Measurements from ENCODE around the gene KCTD16.

The KCTD16 gene

GRCh38 chr5:144219869-144220268 is 49.2 kb downstream of the KCTD16 start:
- no peak for DNase-seq

GRCh38 chr5:144227363-144227999 is 56.8 kb downstream of the KCTD16 start:
- no peak for DNase-seq

DNA sequence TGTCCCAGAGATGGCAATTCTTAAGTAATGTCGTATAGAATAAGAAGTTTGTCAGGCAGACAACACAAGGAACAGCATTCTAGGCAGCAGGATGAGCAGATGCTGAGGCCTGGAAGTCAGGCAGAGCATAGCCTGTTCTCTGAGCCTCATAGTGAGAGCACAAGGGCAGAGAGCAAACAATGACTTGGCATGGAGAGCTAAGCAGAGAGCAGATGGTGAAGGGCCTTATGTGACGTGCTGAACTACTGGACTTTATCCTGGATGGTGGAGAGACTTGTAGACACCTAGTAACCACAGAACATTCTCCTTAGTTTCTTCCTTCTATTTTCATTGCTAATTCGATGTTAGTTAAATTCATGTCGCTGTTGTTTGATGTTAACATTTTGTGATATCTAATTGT is 60.1 kb downstream of the KCTD16 start:
- no peak for DNase-seq

- no peak for DNase-seq
Measured at GRCh38 chr5:144232285-144232684, 61.6 kb downstream of the KCTD16 start.

GRCh38 chr5:144236499-144236898 is 65.8 kb downstream of the KCTD16 start:
- no peak for DNase-seq

GRCh38 chr5:144237851-144238250 is 67.2 kb downstream of the KCTD16 start:
- DNase-seq, result no peak

- DNase-seq, result no peak
Measured at GRCh38 chr5:144247131-144247530, 76.5 kb downstream of the KCTD16 start.

GRCh38 chr5:144248015-144248414 is 77.3 kb downstream of the KCTD16 start:
- DNase-seq, result no peak

GRCh38 chr5:144249755-144250464 is 79.2 kb downstream of the KCTD16 start:
- DNase-seq, result no peak

- DNase-seq, result no peak
Measured at GRCh38 chr5:144254552-144254951, 83.9 kb downstream of the KCTD16 start.

GRCh38 chr5:144260121-144260520 is 89.4 kb downstream of the KCTD16 start:
- no peak for DNase-seq

- no peak for DNase-seq
Measured at GRCh38 chr5:144265643-144266247, 95.1 kb downstream of the KCTD16 start.

GRCh38 chr5:144267961-144268513 is 97.4 kb downstream of the KCTD16 start:
- no peak for DNase-seq

DNA sequence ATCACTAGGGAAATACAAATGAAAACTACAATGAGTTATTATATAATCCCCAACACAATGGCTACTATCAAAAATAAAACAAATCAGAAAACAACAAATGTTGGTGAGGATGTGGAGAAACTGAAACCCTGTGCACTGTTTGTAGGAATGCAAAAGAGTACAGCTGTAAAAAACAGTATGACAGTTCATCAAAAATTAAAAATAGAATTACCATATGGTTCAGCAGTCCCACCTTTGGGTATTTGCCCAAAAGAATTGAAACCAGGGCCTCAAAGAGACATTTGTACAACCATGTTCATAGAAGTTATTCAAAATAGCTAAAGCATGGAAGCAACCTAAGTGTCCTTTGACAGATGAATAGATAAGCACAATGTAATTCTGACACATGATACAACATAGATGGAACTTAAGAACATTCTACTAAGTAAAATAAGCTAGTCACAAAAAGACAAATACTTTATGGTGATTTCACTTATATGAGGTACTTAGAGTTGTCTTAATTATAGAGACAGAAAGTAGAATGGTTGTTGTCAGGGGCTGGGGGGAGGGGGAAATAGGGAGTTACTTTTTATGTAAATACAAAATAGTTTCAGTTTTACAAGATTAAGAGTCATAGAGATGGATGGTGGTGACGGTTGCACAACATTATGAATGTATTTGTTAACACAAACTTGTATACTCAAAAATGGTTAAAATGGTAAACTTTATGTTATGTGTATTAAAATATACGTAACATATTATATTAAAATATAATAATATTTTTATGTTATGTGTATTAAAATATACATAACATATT is 102.8 kb downstream of the KCTD16 start:
- DNase-seq, result no peak

DNA sequence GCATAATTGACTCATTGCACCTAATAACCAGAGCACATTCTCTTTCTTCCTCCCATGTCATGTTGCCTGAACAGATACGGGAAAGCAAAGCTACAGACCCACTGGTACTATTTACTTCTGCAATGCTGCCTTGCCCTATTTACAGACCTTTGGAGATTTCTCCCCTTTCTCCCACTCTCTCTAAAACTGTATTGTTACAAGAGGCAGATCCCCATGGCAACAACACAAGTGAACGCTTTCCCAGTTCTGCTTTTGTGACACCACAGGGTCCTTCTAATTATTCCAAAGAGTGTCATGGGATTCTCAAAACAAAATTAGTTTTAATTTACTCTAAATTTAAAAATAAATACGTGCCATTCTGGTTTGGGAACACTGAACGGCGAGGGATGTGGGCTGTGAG is 104.7 kb downstream of the KCTD16 start:
- no peak for DNase-seq

DNA sequence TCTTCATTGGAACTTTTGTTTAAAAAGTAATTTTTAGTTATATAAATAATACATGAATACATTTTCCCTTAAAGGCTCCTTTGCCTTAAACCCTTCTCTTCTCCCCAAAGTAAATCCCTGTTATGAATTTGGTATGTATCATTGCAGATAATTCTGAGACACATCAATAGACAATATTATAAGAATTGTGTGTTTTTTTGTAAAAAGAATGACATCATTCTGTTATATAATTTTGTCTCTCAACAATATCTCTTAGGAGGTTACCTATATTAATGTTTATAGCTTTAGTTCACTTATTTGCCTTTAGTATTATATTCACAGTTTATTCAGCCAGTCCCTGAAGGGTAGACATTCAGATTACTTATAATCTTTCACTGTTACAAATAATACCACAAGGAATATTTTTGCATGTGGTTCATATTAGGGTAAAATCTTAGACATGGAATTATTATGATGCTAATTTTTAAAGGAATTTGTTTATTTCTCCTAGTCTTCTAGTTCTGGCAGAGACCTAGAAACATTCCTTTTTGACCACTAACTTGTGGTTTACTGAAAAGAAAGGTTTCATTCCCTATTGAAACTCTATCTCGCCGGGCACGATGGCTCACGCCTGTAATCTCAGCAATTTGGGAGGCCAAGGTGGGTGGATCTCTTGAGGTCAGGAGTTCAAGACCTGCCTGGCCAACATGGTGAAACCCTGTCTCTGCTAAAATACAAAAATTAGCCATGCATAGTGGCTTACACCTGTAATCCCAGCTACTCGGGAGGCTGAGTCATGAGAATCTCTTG is 105.6 kb downstream of the KCTD16 start:
- DNase-seq, result no peak

- DNase-seq, result no peak
Measured at GRCh38 chr5:144281784-144282183, 111.1 kb downstream of the KCTD16 start.

GRCh38 chr5:144284036-144284435 is 113.4 kb downstream of the KCTD16 start:
- DNase-seq, result no peak

DNA sequence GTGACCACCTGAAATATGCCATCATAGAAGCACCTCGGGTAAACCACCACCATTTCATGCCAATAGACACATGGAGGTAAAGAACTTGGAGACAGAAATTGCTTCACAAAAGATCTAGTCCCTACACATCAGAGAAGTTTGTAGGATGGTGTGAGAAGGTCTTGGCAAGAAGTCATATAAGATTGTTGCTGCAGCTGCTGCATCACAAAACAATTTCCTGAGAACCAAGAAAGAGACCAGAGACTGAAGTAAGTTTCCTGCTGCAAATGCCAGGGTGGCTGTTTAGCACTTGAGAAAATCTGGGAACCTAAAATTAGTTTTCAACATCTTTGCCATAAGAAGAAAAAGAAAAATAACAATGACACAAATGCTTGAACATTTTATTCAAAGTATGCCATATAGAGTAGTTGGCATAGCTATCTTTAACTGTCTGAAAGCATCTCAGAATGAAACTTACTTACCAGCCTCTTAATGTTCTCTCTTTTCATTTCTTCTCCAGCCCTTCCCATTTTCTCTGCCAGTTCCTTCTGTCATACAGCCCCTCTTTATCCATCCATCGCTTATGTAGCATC is 114.3 kb downstream of the KCTD16 start:
- DNase-seq, result no peak

DNA sequence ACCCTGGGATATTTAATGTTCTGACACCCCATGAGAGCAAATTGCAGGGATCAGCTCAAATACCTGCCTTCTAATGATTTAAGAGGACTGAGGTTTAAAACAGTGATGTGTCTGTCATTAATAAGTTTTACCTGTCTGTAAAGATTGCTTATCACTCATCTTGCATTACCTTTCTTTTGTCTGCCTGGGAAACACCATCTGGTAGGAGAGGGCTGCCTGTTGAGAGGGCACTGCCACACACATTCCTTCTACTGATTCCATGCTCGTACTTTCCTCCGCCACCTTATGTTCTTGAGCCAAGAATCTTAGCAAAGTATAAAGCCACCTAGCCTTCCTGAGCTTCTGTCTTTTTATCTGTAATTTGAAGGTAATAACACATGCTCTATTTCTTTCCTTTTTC is 118.6 kb downstream of the KCTD16 start:
- DNase-seq, result no peak

GRCh38 chr5:144292029-144292428 is 121.4 kb downstream of the KCTD16 start:
- DNase-seq, result no peak

DNA sequence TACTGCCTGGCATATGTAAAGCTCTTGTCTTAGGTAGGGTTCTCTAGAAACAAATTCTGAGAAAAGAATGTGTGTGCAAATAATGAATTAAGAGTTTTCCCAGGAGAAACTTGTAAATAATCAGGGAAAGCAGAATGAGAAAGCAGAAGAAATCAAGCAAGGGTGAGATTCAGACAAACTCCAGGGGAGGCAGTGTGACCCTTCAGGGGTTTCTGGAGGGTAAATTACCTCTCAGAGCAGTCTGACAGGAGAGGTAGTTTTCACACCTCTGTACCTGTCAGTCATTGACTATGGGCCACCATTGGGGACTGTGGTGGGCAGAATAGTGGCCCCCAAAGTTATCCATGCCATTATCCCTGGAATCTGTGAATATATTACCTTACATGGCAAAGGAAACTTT is 124.6 kb downstream of the KCTD16 start:
- no peak for DNase-seq
